ENCODE results near the gene PNISR. TPM values are rescaled to one million over a fixed set of nuclear protein-coding genes. Genes with fewer than 3 reads are reported as not detected.

The PNISR gene
- total and polyA plus RNA-seq, 2 experiments from 2014 or later: 135 to 270 TPM

- TF ChIP-seq ZNF462 (CRISPR knock-in tag; IDR thresholded peaks at IDR 0.05) (no peak), EZH2 (IDR thresholded peaks at IDR 0.05; ENCODE audit: low read depth, unreplicated experiment) (no peak), CTCF (conservative IDR thresholded peaks at IDR 0.05; ENCODE audit: low read depth in 2 of 2) (no peak), EZH2phosphoT487 (IDR thresholded peaks at IDR 0.05; ENCODE audit: unreplicated experiment) (no peak), CREB1 (CRISPR knock-in tag; IDR thresholded peaks at IDR 0.05; ENCODE audit: low read depth) (no peak), NANOG (IDR thresholded peaks at IDR 0.05; ENCODE audit: borderline replicate concordance) (no peak)
Observed at GRCh38 chr6:99416226-99416625, 8.9 kb downstream of the PNISR start (continued).

- no peak overlapping the region for H3K4me2 ChIP-seq
- TF ChIP-seq ZNF462 (CRISPR knock-in tag; IDR thresholded peaks at IDR 0.05) (no peak), CREB1 (CRISPR knock-in tag; IDR thresholded peaks at IDR 0.05; ENCODE audit: low read depth) (no peak), STAT1 (IDR thresholded peaks at IDR 0.05; ENCODE audit: unreplicated experiment) (no peak)
Observed at GRCh38 chr6:99415446-99415845, 9.7 kb downstream of the PNISR start.

More at GRCh38 chr6:99415446-99415845, 9.7 kb downstream of the PNISR start:
- no peaks in the 10 kb centered on the region for H3K27me3 ChIP-seq (ENCODE audit: insufficient read depth)
- H3K4me3 Mint-ChIP-seq: no peak overlapping the region
- no peak overlapping the region for H3K27ac Mint-ChIP-seq
- H3K27ac ChIP-seq (ENCODE audit: low read depth): no peak overlapping the region
- H3K79me2 ChIP-seq (replicated peaks; ENCODE audit: insufficient read depth): peaks cover 100% of the 10 kb centered on the region
- no peak for DNase-seq (ENCODE audit: low spot score)
- no peak for ATAC-seq
- H3K36me3 Mint-ChIP-seq (ENCODE audit: low read depth): peaks cover 35% of the 10 kb centered on the region
- H3K4me1 Mint-ChIP-seq: peaks cover 9% of the 10 kb centered on the region
- no peaks in the 10 kb centered on the region for H3F3A ChIP-seq (replicated peaks; ENCODE audit: low read depth)
- H3K4me1 ChIP-seq (ENCODE audit: insufficient read depth): no peaks in the 10 kb centered on the region
- peaks cover 2% of the 10 kb centered on the region; the same call in 1 of the 2 replicates for H3K36me3 ChIP-seq (ENCODE audit: insufficient read depth)
- peaks cover 46% of the 10 kb centered on the region for H4K20me1 ChIP-seq (replicated peaks; ENCODE audit: insufficient read depth)
- H2AFZ ChIP-seq: no peak overlapping the region
- H3K9me3 Mint-ChIP-seq: no peaks in the 10 kb centered on the region
- no peak overlapping the region for H3K4me3 ChIP-seq
- peaks cover 2% of the 10 kb centered on the region for H3K27me3 Mint-ChIP-seq (ENCODE audit: insufficient read depth, low read depth, poor library complexity)
- no peaks in the 10 kb centered on the region for H3K9me2 ChIP-seq (ENCODE audit: insufficient read depth)
